Right atrium auricular region (tissue), 2 donors: ENCODE data around the gene DBX1. TPM values are rescaled to one million over a fixed set of nuclear protein-coding genes. Genes with fewer than 3 reads are reported as not detected.

Experiments used
- DNase-seq: peaks from one replicate; pipeline ENCODE4 v3.0.0-alpha.2; 2019; ENCODE audit warnings: low spot score
- H3K27ac ChIP-seq, 2 donors: fragments of 200-600 bp; sonication (generic); 1 replicate in 1 of 2; 2 replicates in 1 of 2; pipeline ENCODE4 v1.5.1; 2016 to 2019
- H3K27me3 ChIP-seq, 2 donors: fragments of 200-600 bp; sonication (generic); one replicate each; pipeline versions ENCODE4 v1.5.1 to v1.6.0; 2017 to 2019
- H3K36me3 ChIP-seq: fragments of 200-600 bp; sonication (generic); one replicate; pipeline ENCODE4 v1.5.1; 2016
- H3K4me1 ChIP-seq, 2 donors: fragments of 200-600 bp; sonication (generic); one replicate each; pipeline versions ENCODE4 v1.5.1 to v1.6.0; 2017 to 2019
- H3K4me3 ChIP-seq, 2 donors: fragments of 200-600 bp; sonication (generic); 1 replicate in 1 of 2; 2 replicates in 1 of 2; pipeline ENCODE4 v1.5.1; 2017 to 2019; ENCODE audit warnings: mild to moderate bottlenecking in 1 of 2, moderate library complexity in 1 of 2
- H3K9me3 ChIP-seq, 2 donors: fragments of 200-600 bp; sonication (generic); one replicate each; pipeline ENCODE4 v1.5.1; 2019
- total RNA-seq, 2 donors: library from RNA; depleted of rRNA; stranded (reverse); fragments of >200 nt; gene quantifications; one replicate each; pipeline ENCODE4 v1.1.0, GENCODE V29; 2016
- TF ChIP-seq, protein P1 (sequence below), 2 donors: fragments of 200-600 bp; sonication (generic); IDR thresholded peaks; one replicate each; pipeline ENCODE4 v1.5.1; 2019; ENCODE audit warnings: antibody characterized with exemption in 2 of 2

The DBX1 gene
- total RNA-seq, 2 donors from 2014 or later, result not detected

DNA sequence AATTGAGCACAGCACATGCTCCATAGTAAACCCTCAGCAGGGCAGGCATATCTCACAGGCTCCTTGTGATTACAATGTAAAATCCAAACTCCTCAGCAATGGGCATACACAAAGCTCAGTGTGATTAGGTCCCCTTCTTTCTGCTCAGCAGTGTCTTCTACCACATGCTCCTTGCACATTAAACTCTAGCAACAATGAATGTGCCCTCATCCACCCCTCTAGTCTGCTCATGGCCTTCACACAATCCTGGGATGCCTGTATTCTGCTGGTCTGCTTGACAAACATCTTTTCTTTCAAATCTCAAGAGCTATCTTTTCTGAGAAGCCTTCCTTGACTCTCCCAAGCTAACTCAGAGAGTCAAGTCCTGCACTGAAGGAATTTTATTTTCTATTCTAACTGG lies 32.4 kb upstream of the DBX1 start:
- no peaks in the 10 kb centered on the region for H3K27me3 ChIP-seq
- TF ChIP-seq, protein P1, sequence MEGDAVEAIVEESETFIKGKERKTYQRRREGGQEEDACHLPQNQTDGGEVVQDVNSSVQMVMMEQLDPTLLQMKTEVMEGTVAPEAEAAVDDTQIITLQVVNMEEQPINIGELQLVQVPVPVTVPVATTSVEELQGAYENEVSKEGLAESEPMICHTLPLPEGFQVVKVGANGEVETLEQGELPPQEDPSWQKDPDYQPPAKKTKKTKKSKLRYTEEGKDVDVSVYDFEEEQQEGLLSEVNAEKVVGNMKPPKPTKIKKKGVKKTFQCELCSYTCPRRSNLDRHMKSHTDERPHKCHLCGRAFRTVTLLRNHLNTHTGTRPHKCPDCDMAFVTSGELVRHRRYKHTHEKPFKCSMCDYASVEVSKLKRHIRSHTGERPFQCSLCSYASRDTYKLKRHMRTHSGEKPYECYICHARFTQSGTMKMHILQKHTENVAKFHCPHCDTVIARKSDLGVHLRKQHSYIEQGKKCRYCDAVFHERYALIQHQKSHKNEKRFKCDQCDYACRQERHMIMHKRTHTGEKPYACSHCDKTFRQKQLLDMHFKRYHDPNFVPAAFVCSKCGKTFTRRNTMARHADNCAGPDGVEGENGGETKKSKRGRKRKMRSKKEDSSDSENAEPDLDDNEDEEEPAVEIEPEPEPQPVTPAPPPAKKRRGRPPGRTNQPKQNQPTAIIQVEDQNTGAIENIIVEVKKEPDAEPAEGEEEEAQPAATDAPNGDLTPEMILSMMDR (IDR thresholded peaks at IDR 0.05), result no peak
- H3K4me3 ChIP-seq, result no peak overlapping the region
- no peaks in the 10 kb centered on the region for H3K36me3 ChIP-seq
- no peak for DNase-seq
- H3K4me1 ChIP-seq, result no peaks in the 10 kb centered on the region
- H3K27ac ChIP-seq, result no peak overlapping the region
- no peaks in the 10 kb centered on the region for H3K9me3 ChIP-seq

DNA sequence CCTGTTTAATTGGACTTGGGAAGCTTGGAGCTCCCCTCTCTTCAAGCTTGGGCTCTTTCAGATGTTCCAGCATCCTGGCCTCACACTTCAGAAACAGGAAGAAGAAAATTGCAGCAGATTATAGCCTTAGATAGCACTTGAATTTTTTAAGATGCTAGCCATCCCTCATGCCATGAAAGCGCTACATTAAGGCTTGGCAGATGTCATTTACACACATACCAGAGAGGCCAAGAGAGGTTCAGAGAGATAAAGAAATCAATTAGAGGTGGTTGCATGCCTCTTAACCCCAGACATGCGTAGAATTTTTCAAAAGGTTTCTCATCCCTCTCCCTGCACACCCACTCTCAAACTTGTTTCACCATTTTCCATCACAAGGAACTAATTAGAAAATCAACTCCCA lies 31.9 kb upstream of the DBX1 start:
- H3K27me3 ChIP-seq, result no peaks in the 10 kb centered on the region
- TF ChIP-seq, protein P1 (IDR thresholded peaks at IDR 0.05), result no peak
- no peak overlapping the region for H3K4me3 ChIP-seq
- no peak for DNase-seq
- no peak overlapping the region for H3K27ac ChIP-seq
- no peaks in the 10 kb centered on the region for H3K4me1 ChIP-seq
- no peaks in the 10 kb centered on the region for H3K36me3 ChIP-seq
- no peaks in the 10 kb centered on the region for H3K9me3 ChIP-seq

DNA sequence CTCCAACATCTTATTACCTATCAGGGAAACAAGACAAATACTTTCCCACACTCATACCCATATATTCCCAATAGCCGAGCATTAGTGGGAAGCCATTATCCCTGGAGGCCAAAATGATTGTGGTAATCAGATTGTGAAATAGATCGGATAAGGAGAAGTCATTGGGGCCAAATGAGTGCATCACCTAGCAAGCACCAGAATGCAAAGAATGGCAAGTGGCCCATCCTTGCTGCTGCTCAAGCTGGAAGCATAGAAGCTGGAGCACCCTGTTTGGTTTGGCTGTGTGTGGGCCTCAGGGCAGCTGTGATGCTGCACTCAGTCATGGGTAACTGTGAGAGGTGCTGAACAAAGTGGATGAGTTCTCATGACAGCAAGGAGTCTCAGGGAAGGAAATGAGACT lies 18.7 kb upstream of the DBX1 start:
- H3K4me3 ChIP-seq, result no peak overlapping the region
- DNase-seq, result no peak
- H3K4me1 ChIP-seq, result no peaks in the 10 kb centered on the region
- no peak overlapping the region for H3K27ac ChIP-seq
- peaks cover 0 to 7% of the 10 kb centered on the region in 2 donors for H3K9me3 ChIP-seq
- TF ChIP-seq, protein P1 (IDR thresholded peaks at IDR 0.05), result no peak
- no peaks in the 10 kb centered on the region for H3K36me3 ChIP-seq
- peaks cover 0 to 2% of the 10 kb centered on the region in 2 donors for H3K27me3 ChIP-seq

DNA sequence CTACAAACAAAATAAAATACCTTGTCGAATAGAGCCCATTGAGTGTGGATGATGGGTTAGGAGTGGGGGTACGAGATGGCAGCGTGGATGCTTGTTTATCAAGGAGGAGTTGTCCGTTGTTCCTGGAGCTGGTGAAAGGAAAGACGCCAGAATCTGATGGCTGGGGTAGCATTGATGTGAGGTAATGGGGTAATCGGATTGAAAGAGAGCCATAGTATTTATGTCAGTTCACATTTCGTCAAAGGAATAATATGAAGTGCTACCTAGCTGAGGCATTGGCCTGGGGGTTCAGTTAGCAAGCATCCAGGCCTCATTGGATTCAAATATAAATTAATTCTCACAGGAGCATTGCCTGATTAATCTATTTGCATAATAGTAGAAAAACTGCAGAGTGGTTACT lies 16.9 kb upstream of the DBX1 start:
- Histone ChIP-seq H3K36me3 (no peaks in the 10 kb centered on the region), H3K27ac (no peak overlapping the region), H3K27me3 (peaks cover 0 to 3% of the 10 kb centered on the region in 2 donors), H3K4me1 (no peaks in the 10 kb centered on the region), H3K9me3 (peaks cover 0 to 4% of the 10 kb centered on the region in 2 donors), H3K4me3 (no peak overlapping the region)
- no peak for DNase-seq
- TF ChIP-seq, protein P1 (IDR thresholded peaks at IDR 0.05), result no peak

DNA sequence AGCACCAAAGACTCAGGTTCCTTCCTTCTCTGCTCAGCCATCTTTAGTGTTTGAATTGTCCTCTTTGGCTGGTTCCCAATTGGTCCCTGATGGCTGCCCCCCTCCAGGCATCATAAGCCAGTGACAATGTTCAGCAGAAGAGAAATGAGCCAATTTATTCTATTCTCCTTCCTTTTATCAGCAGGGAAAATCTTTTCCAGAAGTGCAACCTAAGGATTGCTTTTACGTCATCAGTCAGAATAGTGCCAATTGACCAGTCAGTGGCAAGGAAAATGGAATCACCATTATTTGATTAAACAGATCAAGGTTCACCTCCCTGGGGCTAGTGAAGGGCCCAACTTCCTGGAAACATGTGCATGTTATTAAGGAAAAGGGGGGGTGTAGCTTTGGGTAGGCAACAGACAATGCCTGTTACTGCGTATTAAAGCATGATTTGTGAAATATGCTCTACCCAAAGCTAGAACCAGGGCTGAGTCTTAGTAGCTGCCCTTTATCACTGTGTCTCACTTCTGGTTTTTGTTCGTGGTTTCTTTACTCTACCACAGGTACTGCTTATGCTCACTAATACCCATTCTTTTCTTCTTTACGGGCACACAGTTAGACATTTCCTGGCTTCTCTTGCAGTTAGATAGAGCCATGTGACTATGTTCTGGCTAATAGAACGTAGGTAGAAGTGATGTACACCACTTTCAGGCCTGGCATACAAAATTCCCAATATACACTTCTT lies 12.6 kb upstream of the DBX1 start:
- Histone ChIP-seq H3K4me3 (no peak overlapping the region), H3K27me3 (peaks cover 0 to 3% of the 10 kb centered on the region in 2 donors), H3K27ac (no peak overlapping the region), H3K9me3 (peaks cover 0 to 17% of the 10 kb centered on the region in 2 donors), H3K4me1 (no peaks in the 10 kb centered on the region), H3K36me3 (no peaks in the 10 kb centered on the region)
- TF ChIP-seq, protein P1 (IDR thresholded peaks at IDR 0.05), result no peak
- no peak for DNase-seq
